GM21381 (cell line): ENCODE measurements around the gene GCGR.
A peak's percentile ranks its signal among the peaks of the same experiment; 100 is the strongest.

ENCODE experiments used
- ATAC-seq: cut with Tn5 transposase; IDR thresholded peaks from one replicate; pipeline ENCODE4 v1.9.1; 2021; ENCODE audit warnings: mild to moderate bottlenecking, moderate library complexity; ENCODE audit not compliant: unreplicated experiment

GCGR gene

GRCh38 chr17:81845881-81846742, 42.2 kb downstream of the GCGR start:
- ATAC-seq = no peak

- no peak for ATAC-seq
Observed at GRCh38 chr17:81846743-81847689, 43.1 kb downstream of the GCGR start.

GRCh38 chr17:81849457-81849856, 45.5 kb downstream of the GCGR start:
- no peak for ATAC-seq

- ATAC-seq = no peak
Observed at GRCh38 chr17:81851423-81851822, 47.5 kb downstream of the GCGR start.

- ATAC-seq = no peak
Observed at GRCh38 chr17:81852237-81852636, 48.3 kb downstream of the GCGR start.

- no peak for ATAC-seq
Observed at GRCh38 chr17:81854974-81855774, 51.2 kb downstream of the GCGR start.

- no peak for ATAC-seq
Observed at GRCh38 chr17:81858170-81858966, 54.4 kb downstream of the GCGR start.

- ATAC-seq = no peak
Observed at GRCh38 chr17:81858967-81859905, 55.3 kb downstream of the GCGR start.

GRCh38 chr17:81859906-81860755, 56.2 kb downstream of the GCGR start, which contains the start of gene P4HB:
TSS of gene P4HB (minus strand) at chr17:81860535. CDS start at chr17:81860471, 64 bp downstream.
- peak; percentile 76 for ATAC-seq

GRCh38 chr17:81860756-81861568, 57.0 kb downstream of the GCGR start:
- peak; percentile 71 for ATAC-seq

- ATAC-seq = no peak
Observed at GRCh38 chr17:81863123-81863675, 59.2 kb downstream of the GCGR start.
